ENCODE results near the gene MYH15.

- TF ChIP-seq EZH2 (IDR thresholded peaks at IDR 0.05; ENCODE audit: borderline replicate concordance, low read length) = no peak
- TF ChIP-seq, protein P1, sequence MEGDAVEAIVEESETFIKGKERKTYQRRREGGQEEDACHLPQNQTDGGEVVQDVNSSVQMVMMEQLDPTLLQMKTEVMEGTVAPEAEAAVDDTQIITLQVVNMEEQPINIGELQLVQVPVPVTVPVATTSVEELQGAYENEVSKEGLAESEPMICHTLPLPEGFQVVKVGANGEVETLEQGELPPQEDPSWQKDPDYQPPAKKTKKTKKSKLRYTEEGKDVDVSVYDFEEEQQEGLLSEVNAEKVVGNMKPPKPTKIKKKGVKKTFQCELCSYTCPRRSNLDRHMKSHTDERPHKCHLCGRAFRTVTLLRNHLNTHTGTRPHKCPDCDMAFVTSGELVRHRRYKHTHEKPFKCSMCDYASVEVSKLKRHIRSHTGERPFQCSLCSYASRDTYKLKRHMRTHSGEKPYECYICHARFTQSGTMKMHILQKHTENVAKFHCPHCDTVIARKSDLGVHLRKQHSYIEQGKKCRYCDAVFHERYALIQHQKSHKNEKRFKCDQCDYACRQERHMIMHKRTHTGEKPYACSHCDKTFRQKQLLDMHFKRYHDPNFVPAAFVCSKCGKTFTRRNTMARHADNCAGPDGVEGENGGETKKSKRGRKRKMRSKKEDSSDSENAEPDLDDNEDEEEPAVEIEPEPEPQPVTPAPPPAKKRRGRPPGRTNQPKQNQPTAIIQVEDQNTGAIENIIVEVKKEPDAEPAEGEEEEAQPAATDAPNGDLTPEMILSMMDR (conservative IDR thresholded peaks at IDR 0.05 in 1 of 2, IDR thresholded peaks at IDR 0.05 in 1 of 2; ENCODE audit: extremely low read depth in 1 of 2, insufficient read depth in 1 of 2, low read depth in 1 of 2, low read length in 2 of 2) = no peak
Measured at GRCh38 chr3:108408883-108409799, 101.3 kb downstream of the MYH15 start.

Measured in mammary epithelial cell (primary cell).